ENCODE data around the gene TMEM234.

Gene TMEM234

GRCh38 chr1:32198237-32199042, 23.7 kb downstream of the TMEM234 start:
- no peak for TF ChIP-seq CTCF (IDR thresholded peaks at IDR 0.05; ENCODE audit: low read depth, low read length)
- no peak for TF ChIP-seq MAX (IDR thresholded peaks at IDR 0.05; ENCODE audit: low read depth, low read length)
- no peak for TF ChIP-seq MYC (IDR thresholded peaks at IDR 0.05; ENCODE audit: low read depth, low read length)
- TF ChIP-seq POLR2A (IDR thresholded peaks at IDR 0.05; ENCODE audit: extremely low read depth, insufficient read length), result no peak
- H3K4me3 ChIP-seq (ENCODE audit: low read depth, low read length), result no peak overlapping the region
- DNase-seq (ENCODE audit: low read depth), result no peak

GRCh38 chr1:32197837-32198236, 24.3 kb downstream of the TMEM234 start:
- no peak for TF ChIP-seq CTCF (IDR thresholded peaks at IDR 0.05; ENCODE audit: low read depth, low read length)
- no peak for TF ChIP-seq POLR2A (IDR thresholded peaks at IDR 0.05; ENCODE audit: extremely low read depth, insufficient read length)
- no peak for TF ChIP-seq MAX (IDR thresholded peaks at IDR 0.05; ENCODE audit: low read depth, low read length)
- no peak for TF ChIP-seq MYC (IDR thresholded peaks at IDR 0.05; ENCODE audit: low read depth, low read length)
- DNase-seq (ENCODE audit: low read depth), result no peak
- H3K4me3 ChIP-seq (ENCODE audit: low read depth, low read length), result no peak overlapping the region

- TF ChIP-seq MYC (IDR thresholded peaks at IDR 0.05; ENCODE audit: low read depth, low read length) (no peak), POLR2A (IDR thresholded peaks at IDR 0.05; ENCODE audit: extremely low read depth, insufficient read length) (no peak), CTCF (IDR thresholded peaks at IDR 0.05; ENCODE audit: low read depth, low read length) (no peak), MAX (IDR thresholded peaks at IDR 0.05; ENCODE audit: low read depth, low read length) (no peak)
- no peak overlapping the region for H3K4me3 ChIP-seq (ENCODE audit: low read depth, low read length)
- DNase-seq (ENCODE audit: low read depth), result no peak
These were observed 25.1 kb downstream of the TMEM234 start for GRCh38 chr1:32197074-32197473.

- H3K4me3 ChIP-seq (ENCODE audit: low read depth, low read length), result no peak overlapping the region
- DNase-seq (ENCODE audit: low read depth), result no peak
- no peak for TF ChIP-seq MAX (IDR thresholded peaks at IDR 0.05; ENCODE audit: low read depth, low read length)
- TF ChIP-seq CTCF (IDR thresholded peaks at IDR 0.05; ENCODE audit: low read depth, low read length), result no peak
- no peak for TF ChIP-seq POLR2A (IDR thresholded peaks at IDR 0.05; ENCODE audit: extremely low read depth, insufficient read length)
- TF ChIP-seq MYC (IDR thresholded peaks at IDR 0.05; ENCODE audit: low read depth, low read length), result no peak
These were observed 26.0 kb downstream of the TMEM234 start for GRCh38 chr1:32195972-32196823.

GRCh38 chr1:32195531-32195930, 26.6 kb downstream of the TMEM234 start:
- TF ChIP-seq CTCF (IDR thresholded peaks at IDR 0.05; ENCODE audit: low read depth, low read length) (no peak), POLR2A (IDR thresholded peaks at IDR 0.05; ENCODE audit: extremely low read depth, insufficient read length) (no peak), MYC (IDR thresholded peaks at IDR 0.05; ENCODE audit: low read depth, low read length) (no peak), MAX (IDR thresholded peaks at IDR 0.05; ENCODE audit: low read depth, low read length) (no peak)
- H3K4me3 ChIP-seq (ENCODE audit: low read depth, low read length), result no peak overlapping the region
- DNase-seq (ENCODE audit: low read depth), result no peak
